ENCODE measurements around the gene SKI. TPM values are rescaled to one million over a fixed set of nuclear protein-coding genes. Genes with fewer than 3 reads are reported as not detected.

SKI gene
- total and polyA plus RNA-seq, 9 of the 15 experiments (the other 6 are each of a cell fraction or from before 2014, with no cell fraction given): 0.10 to 60.5 (median 4.6) TPM

- CTCF ChIA-PET (ENCODE audit: low intra/inter-chr PET ratio): no interaction called here
- POLR2A ChIA-PET: interaction anchor here (1.2 kb wide), 1 partner anchor 11 kb away, joined by 3 read pairs; no protein-coding TSS in a partner anchor
- in situ Hi-C loops (cut with MboI): no loop called here
These were observed 101.9 kb downstream of the SKI start for GRCh38 chr1:2330035-2330434.

More at GRCh38 chr1:2330035-2330434, 101.9 kb downstream of the SKI start:
- intact Hi-C loops (cut with micrococcal nuclease): no loop called here
- BruUV-seq (replicated peaks): no TSS peak
- DNase-seq (ENCODE audit: extremely low read depth in 1 of 4, low spot score in 3 of 4): no peak
- peaks cover 61 to 97% of the 10 kb centered on the region in 2 experiments for H3K27me3 ChIP-seq (ENCODE audit: control insufficient read depth in 2 of 2, insufficient read depth in 2 of 2, low read length in 2 of 2)
- H3K4me2 ChIP-seq (ENCODE audit: insufficient read depth, low read length): no peak overlapping the region
- no peaks in the 10 kb centered on the region for H3K9me1 ChIP-seq (ENCODE audit: control insufficient read depth, insufficient read depth, low read length)
- H3K27ac ChIP-seq (ENCODE audit: extremely low read depth, low read depth, low read length): no peak overlapping the region
- ATAC-seq: no peak
- no peak overlapping the region for H3K4me3 ChIP-seq
- WGBS (ENCODE audit: insufficient coverage, low coverage, missing lambda C conversion rate): 5% methylated on average over 11 of the region's 12 CpGs
- H3K4me1 ChIP-seq (replicated peaks in 1 of 2; ENCODE audit: control insufficient read depth in 2 of 2, insufficient read depth in 2 of 2, low read length in 2 of 2): peaks cover 0 to 66% of the 10 kb centered on the region in 2 experiments; a peak in 2 of 5 replicates
- TF ChIP-seq UBTF (IDR thresholded peaks at IDR 0.05; ENCODE audit: borderline replicate concordance in 1 of 2, low read depth in 2 of 2, low read length in 2 of 2) (peak in 1 of 2 experiments; percentile 20; a peak in 1 of 4 replicates), OTX1 (CRISPR knock-in tag; IDR thresholded peaks at IDR 0.05) (no peak)
- H2AFZ ChIP-seq (ENCODE audit: low read depth, low read length): no peak overlapping the region
- no peak overlapping the region for H3K9ac ChIP-seq (ENCODE audit: insufficient read depth in 1 of 2, low read depth in 2 of 2, low read length in 2 of 2)
- H3K9me3 ChIP-seq (replicated peaks; ENCODE audit: control insufficient read depth, insufficient read depth, low read depth, low read length): no peaks in the 10 kb centered on the region
- peaks cover 22% of the 10 kb centered on the region; the same call in 1 of the 2 replicates for H4K20me1 ChIP-seq (replicated peaks; ENCODE audit: control insufficient read depth, insufficient read depth, low read length)
- H3K79me2 ChIP-seq (ENCODE audit: control insufficient read depth, insufficient read depth, low read length): no peaks in the 10 kb centered on the region
- no peak for FAIRE-seq
- no peaks in the 10 kb centered on the region for H3K36me3 ChIP-seq (ENCODE audit: control insufficient read depth, insufficient read depth, low read length)

Measured in K562 (cell line).